ENCODE data around the gene MACROH2A2. TPM values are rescaled to one million over a fixed set of nuclear protein-coding genes. Genes with fewer than 3 reads are reported as not detected.

Gene MACROH2A2
- total and polyA plus RNA-seq, 2 of the 8 experiments (the other 6 are each of a cell fraction or from before 2014, with no cell fraction given): 7.9 to 9.3 TPM

- Histone ChIP-seq H3K27me3 (replicated peaks in 1 of 4; ENCODE audit: control insufficient read depth in 3 of 4, extremely low read depth in 1 of 4, insufficient read depth in 3 of 4, low read length in 3 of 4) (no peaks in the 10 kb centered on the region), H2AK5ac (ENCODE audit: low read depth, low read length) (no peak overlapping the region), H3K56ac (replicated peaks; ENCODE audit: insufficient read length, low read depth, low read length) (no peak overlapping the region), H4K5ac (ENCODE audit: insufficient read length, low read depth, low read length) (no peak overlapping the region), H2BK5ac (ENCODE audit: low read depth, low read length) (no peak overlapping the region), H3K23ac (ENCODE audit: insufficient read length) (no peak overlapping the region), H4K91ac (replicated peaks; ENCODE audit: insufficient read length, low read length) (no peak overlapping the region), H3K79me2 (ENCODE audit: control insufficient read depth in 1 of 2, insufficient read depth in 2 of 2, low read length in 2 of 2) (no peaks in the 10 kb centered on the region), H3K36me3 (ENCODE audit: control insufficient read depth in 2 of 4, insufficient read depth in 4 of 4, low read length in 3 of 4) (no peaks in the 10 kb centered on the region), H4K20me1 (replicated peaks in 1 of 2; ENCODE audit: control insufficient read depth in 1 of 2, insufficient read depth in 2 of 2, low read length in 2 of 2) (no peaks in the 10 kb centered on the region), H3K4me3 (ENCODE audit: extremely low read depth in 1 of 4, insufficient read depth in 2 of 4, low read depth in 3 of 4, low read length in 4 of 4) (no peak overlapping the region), H3K18ac (ENCODE audit: extremely low read depth, low read length) (no peak overlapping the region), H3K9me3 (ENCODE audit: insufficient read depth in 2 of 2, low read depth in 1 of 2, low read length in 1 of 2) (no peaks in the 10 kb centered on the region), H2BK120ac (replicated peaks; ENCODE audit: low read depth, low read length) (no peak overlapping the region), H3K4ac (replicated peaks; ENCODE audit: insufficient read length, low read depth, low read length) (no peak overlapping the region), H3K4me2 (ENCODE audit: insufficient read depth in 1 of 2, low read depth in 2 of 2, low read length in 2 of 2) (no peak overlapping the region), H2AFZ (ENCODE audit: low read length) (no peak overlapping the region), H2BK20ac (ENCODE audit: low read length) (no peak overlapping the region), H3K4me1 (replicated peaks in 1 of 4; ENCODE audit: control insufficient read depth in 3 of 4, insufficient read depth in 4 of 4, low read length in 3 of 4) (no peaks in the 10 kb centered on the region; a peak in 1 of 7 replicates), H2BK12ac (ENCODE audit: low read depth, low read length) (no peak overlapping the region), H3K23me2 (ENCODE audit: low read depth, low read length) (no peaks in the 10 kb centered on the region), H3K79me1 (ENCODE audit: low read depth, low read length) (no peaks in the 10 kb centered on the region), H4K8ac (ENCODE audit: extremely low read depth, insufficient read depth, low read length) (no peak overlapping the region), H3K14ac (ENCODE audit: insufficient read length) (no peak overlapping the region), H3K9ac (replicated peaks in 1 of 4; ENCODE audit: extremely low read depth in 1 of 4, low read depth in 3 of 4, low read length in 3 of 4) (no peak overlapping the region), H2BK15ac (ENCODE audit: low read length) (no peak overlapping the region), H3K27ac (ENCODE audit: low read depth, low read length) (no peak overlapping the region)
- CTCF ChIA-PET (ENCODE audit: partially characterized antibody): interaction anchor here (0.8 to 9.6 kb wide), 10 partner anchors 8 to 179 kb away, joined by 3 to 90 read pairs (median 4); no protein-coding TSS in a partner anchor
- 81% methylated on average over 9 of the region's 9 CpGs; no CpG with 5 or more reads in 1 of the 2 experiments for WGBS, 2 experiments (ENCODE audit: extremely low coverage in 1 of 2, insufficient coverage in 1 of 2, insufficient read length in 1 of 2, insufficient replicate concordance in 2 of 2, low coverage in 1 of 2, low lambda C conversion rate in 2 of 2, missing lambda C conversion rate in 1 of 2)
- TF ChIP-seq MAFK (IDR thresholded peaks at IDR 0.05; ENCODE audit: low read depth, low read length) (no peak), NRF1 (IDR thresholded peaks at IDR 0.05; ENCODE audit: low read depth, low read length) (no peak)
- POLR2A ChIA-PET (ENCODE audit: partially characterized antibody): interaction anchor here (1.4 kb wide), 1 partner anchor 12 kb away, joined by 4 read pairs; no protein-coding TSS in a partner anchor
- no peak for DNase-seq (ENCODE audit: low read depth in 1 of 2, low spot score in 2 of 2)
- FAIRE-seq: no peak
Measured at GRCh38 chr10:70093335-70093944, 40.8 kb downstream of the MACROH2A2 start.
